ENCODE measurements around the gene GJA1.

DNA sequence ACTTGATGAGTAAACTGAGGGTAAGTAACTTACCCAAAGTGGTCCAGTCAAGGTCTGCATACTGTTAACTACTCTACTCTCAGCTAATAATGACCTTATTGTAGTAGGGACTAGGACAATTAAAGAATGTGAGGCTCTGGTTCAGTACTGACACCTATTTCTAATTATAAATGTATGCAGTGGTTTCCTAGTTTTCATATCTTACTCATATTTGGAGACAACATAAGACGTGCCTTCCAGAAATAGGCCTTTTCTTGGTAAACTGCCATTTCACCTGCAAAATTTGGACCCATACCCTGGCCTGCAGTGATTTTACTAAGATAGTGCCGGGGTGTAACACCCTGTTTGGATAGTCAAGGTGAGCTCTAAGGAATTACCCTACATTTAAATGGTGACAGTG lies 24.7 kb downstream of the GJA1 start:
- no peak for TF ChIP-seq EP300 (IDR thresholded peaks at IDR 0.05)
- TF ChIP-seq POLR2AphosphoS5 (IDR thresholded peaks at IDR 0.05) = no peak
- TF ChIP-seq, protein P1, sequence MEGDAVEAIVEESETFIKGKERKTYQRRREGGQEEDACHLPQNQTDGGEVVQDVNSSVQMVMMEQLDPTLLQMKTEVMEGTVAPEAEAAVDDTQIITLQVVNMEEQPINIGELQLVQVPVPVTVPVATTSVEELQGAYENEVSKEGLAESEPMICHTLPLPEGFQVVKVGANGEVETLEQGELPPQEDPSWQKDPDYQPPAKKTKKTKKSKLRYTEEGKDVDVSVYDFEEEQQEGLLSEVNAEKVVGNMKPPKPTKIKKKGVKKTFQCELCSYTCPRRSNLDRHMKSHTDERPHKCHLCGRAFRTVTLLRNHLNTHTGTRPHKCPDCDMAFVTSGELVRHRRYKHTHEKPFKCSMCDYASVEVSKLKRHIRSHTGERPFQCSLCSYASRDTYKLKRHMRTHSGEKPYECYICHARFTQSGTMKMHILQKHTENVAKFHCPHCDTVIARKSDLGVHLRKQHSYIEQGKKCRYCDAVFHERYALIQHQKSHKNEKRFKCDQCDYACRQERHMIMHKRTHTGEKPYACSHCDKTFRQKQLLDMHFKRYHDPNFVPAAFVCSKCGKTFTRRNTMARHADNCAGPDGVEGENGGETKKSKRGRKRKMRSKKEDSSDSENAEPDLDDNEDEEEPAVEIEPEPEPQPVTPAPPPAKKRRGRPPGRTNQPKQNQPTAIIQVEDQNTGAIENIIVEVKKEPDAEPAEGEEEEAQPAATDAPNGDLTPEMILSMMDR (IDR thresholded peaks at IDR 0.05) = no peak
- no peak for TF ChIP-seq POLR2A (IDR thresholded peaks at IDR 0.05)
